ENCODE data around the gene ZNF322. TPM values are rescaled to one million over a fixed set of nuclear protein-coding genes. Genes with fewer than 3 reads are reported as not detected.
A peak's percentile ranks its signal among the peaks of the same experiment; 100 is the strongest.

Gene ZNF322, protein sequence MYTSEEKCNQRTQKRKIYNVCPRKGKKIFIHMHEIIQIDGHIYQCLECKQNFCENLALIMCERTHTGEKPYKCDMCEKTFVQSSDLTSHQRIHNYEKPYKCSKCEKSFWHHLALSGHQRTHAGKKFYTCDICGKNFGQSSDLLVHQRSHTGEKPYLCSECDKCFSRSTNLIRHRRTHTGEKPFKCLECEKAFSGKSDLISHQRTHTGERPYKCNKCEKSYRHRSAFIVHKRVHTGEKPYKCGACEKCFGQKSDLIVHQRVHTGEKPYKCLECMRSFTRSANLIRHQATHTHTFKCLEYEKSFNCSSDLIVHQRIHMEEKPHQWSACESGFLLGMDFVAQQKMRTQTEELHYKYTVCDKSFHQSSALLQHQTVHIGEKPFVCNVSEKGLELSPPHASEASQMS
- total RNA-seq (2021; fragmentation: NEBNext Ultra II Directional; extraction: Animal tissue kit (Norgen Biotek cat#: 25700)) (29.7 and 35.0 TPM in 2 replicates), polyA plus RNA-seq (2011; rRNA removed) (3.5 and 5.3 TPM in 2 replicates), polyA minus RNA-seq (2011; rRNA and poly(A)+ RNA removed) (26.9 and 33.6 TPM in 2 replicates)
- polyA plus RNA-seq (2011; cell fraction: cytosol; rRNA removed): 7.8 TPM
- polyA plus RNA-seq (2011; cell fraction: nucleus; rRNA removed): 15.4 TPM
- polyA plus RNA-seq (2012, experiment 1 of 2): 8.2 to 16.9 TPM (median 10.0 TPM) in 4 replicates
- polyA plus RNA-seq (2012, experiment 2 of 2): 0.92 TPM
- polyA plus RNA-seq (2013, experiment 1 of 2): 11.2 TPM
- 11.5 TPM for polyA plus RNA-seq (2013, experiment 2 of 2)
- polyA minus RNA-seq (2011; cell fraction: cytosol; rRNA and poly(A)+ RNA removed): 17.0 TPM
- 112 TPM for polyA minus RNA-seq (2011; cell fraction: nucleus; rRNA and poly(A)+ RNA removed)
- long read RNA-seq, experiment 1, full-length matches to known transcripts: 7 of 19 reads
- long read RNA-seq, experiment 1, partial matches to known transcripts: 11 of 19 reads
- long read RNA-seq, experiment 1, other reads (novel, unspliced or antisense): 1 of 19 reads
- long read RNA-seq, experiment 2, full-length matches to known transcripts: 2 of 2 reads
- long read RNA-seq, experiment 2, partial matches to known transcripts: 0 of 2 reads
- long read RNA-seq, experiment 2, other reads (novel, unspliced or antisense): 0 of 2 reads

DNA sequence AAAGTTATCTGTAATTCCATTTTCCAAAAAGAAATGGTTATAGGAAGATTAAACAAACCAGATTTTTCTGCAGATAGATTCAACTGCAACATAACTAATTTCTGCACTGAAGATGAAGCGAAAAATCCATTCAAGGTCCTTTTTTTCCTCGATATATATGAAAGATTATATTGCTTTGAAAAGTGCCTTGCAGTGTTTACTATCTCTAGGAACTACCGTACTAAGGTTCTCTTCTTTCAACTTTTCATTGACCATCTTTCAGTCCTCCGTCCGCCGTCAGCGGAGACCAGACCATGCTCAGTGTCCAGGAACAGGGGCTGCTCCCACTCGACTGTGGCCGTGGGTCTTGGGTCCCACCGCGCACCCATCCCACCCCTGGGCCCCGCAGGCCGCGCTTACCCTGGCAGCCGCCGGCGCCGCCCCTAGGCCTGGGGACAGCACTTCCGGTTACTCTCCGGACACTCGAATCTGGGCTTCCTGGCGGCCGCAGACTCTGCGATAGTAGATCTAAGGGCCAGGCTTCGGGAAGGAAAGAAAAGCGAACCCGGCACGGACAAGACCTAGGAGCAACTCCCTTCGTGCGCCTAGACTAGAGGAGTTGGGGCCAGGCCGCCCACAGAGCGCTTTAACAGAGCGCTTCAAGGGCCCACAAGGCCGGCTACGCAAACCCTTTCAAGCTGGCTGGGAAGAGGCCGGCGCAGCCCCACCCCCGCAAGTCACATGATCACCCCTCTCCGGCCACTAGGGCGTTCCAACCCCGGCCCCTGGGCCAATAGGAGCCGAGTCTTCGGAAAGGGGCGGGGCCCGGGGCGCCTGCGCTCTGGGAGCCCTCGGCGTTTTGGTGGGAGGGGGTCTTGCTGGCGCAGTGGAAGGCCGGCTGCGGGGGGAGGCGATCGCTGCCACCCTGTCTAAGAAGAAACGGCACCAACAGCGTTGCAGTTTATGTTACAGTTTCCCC lies at the start of gene ZNF322:
Gene ZNF322 (minus strand): TSS at position 705 of the 958 bp plus-strand sequence. CDS start 21,193 bp downstream, outside the sequence.
- POLR2A ChIA-PET (ENCODE audit: partially characterized antibody): interaction anchor here (0.6 kb wide), 1 partner anchor 1232 kb away, joined by 3 read pairs; no protein-coding TSS in a partner anchor
- Histone ChIP-seq H2AK5ac (ENCODE audit: low read depth, low read length) (no peak within 1 kb of the TSS), H3K27ac (ENCODE audit: low read depth, low read length) (no peak within 1 kb of the TSS), H3K4ac (replicated peaks; ENCODE audit: insufficient read length, low read depth, low read length) (no peak within 1 kb of the TSS), H4K20me1 (replicated peaks in 1 of 2; ENCODE audit: control insufficient read depth in 1 of 2, insufficient read depth in 2 of 2, low read length in 2 of 2) (peaks cover 0 to 2% of the 10 kb centered on the region in 2 experiments), H3K23me2 (ENCODE audit: low read depth, low read length) (peaks cover 4% of the 10 kb centered on the region), H4K8ac (ENCODE audit: extremely low read depth, insufficient read depth, low read length) (peak within 1 kb of the TSS; percentile 59; the same call in 1 of the 2 replicates), H3K23ac (ENCODE audit: insufficient read length) (no peak within 1 kb of the TSS), H2BK12ac (ENCODE audit: low read depth, low read length) (no peak within 1 kb of the TSS), H2BK120ac (replicated peaks; ENCODE audit: low read depth, low read length) (no peak within 1 kb of the TSS), H2AFZ (ENCODE audit: low read length) (peak within 1 kb of the TSS; percentile 93), H3K4me2 (ENCODE audit: insufficient read depth in 1 of 2, low read depth in 2 of 2, low read length in 2 of 2) (peak within 1 kb of the TSS; percentile 83 to 89), H2BK15ac (ENCODE audit: low read length) (no peak within 1 kb of the TSS), H3K18ac (ENCODE audit: extremely low read depth, low read length) (peak within 1 kb of the TSS; percentile 68; the same call in 1 of the 2 replicates), H3K9me3 (ENCODE audit: insufficient read depth in 2 of 2, low read depth in 1 of 2, low read length in 1 of 2) (no peaks in the 10 kb centered on the region), H3K36me3 (ENCODE audit: control insufficient read depth in 2 of 4, insufficient read depth in 4 of 4, low read length in 3 of 4) (peaks cover 0 to 11% (median 2%) of the 10 kb centered on the region in 4 experiments; a peak in 4 of 8 replicates), H4K91ac (replicated peaks; ENCODE audit: insufficient read length, low read length) (no peak within 1 kb of the TSS), H3K4me3 (ENCODE audit: extremely low read depth in 1 of 4, insufficient read depth in 2 of 4, low read depth in 3 of 4, low read length in 4 of 4) (peak within 1 kb of the TSS; percentile 72 to 91 (median 83)), H3K79me2 (ENCODE audit: control insufficient read depth in 1 of 2, insufficient read depth in 2 of 2, low read length in 2 of 2) (peaks cover 0 to 26% of the 10 kb centered on the region in 2 experiments; a peak in 2 of 4 replicates), H3K14ac (ENCODE audit: insufficient read length) (no peak within 1 kb of the TSS), H3K79me1 (ENCODE audit: low read depth, low read length) (no peaks in the 10 kb centered on the region), H3K27me3 (replicated peaks in 1 of 4; ENCODE audit: control insufficient read depth in 3 of 4, extremely low read depth in 1 of 4, insufficient read depth in 3 of 4, low read length in 3 of 4) (no peaks in the 10 kb centered on the region), H2BK5ac (ENCODE audit: low read depth, low read length) (peak within 1 kb of the TSS; percentile 46; the same call in 1 of the 2 replicates), H3K56ac (replicated peaks; ENCODE audit: insufficient read length, low read depth, low read length) (peak within 1 kb of the TSS; percentile 73), H3K9ac (replicated peaks in 1 of 4; ENCODE audit: extremely low read depth in 1 of 4, low read depth in 3 of 4, low read length in 3 of 4) (peak within 1 kb of the TSS; percentile 36 to 88 (median 56)), H3K4me1 (replicated peaks in 1 of 4; ENCODE audit: control insufficient read depth in 3 of 4, insufficient read depth in 4 of 4, low read length in 3 of 4) (peaks cover 0 to 2% (median 0%) of the 10 kb centered on the region in 4 experiments; a peak in 1 of 7 replicates), H4K5ac (ENCODE audit: insufficient read length, low read depth, low read length) (no peak within 1 kb of the TSS), H2BK20ac (ENCODE audit: low read length) (no peak within 1 kb of the TSS)
- WGBS, 2 experiments (ENCODE audit: extremely low coverage in 1 of 2, insufficient coverage in 1 of 2, insufficient read length in 1 of 2, insufficient replicate concordance in 2 of 2, low coverage in 1 of 2, low lambda C conversion rate in 2 of 2, missing lambda C conversion rate in 1 of 2): 3% methylated on average over 41 of the region's 56 CpGs; no CpG with 5 or more reads in 1 of the 2 experiments
- FAIRE-seq (no peak), DNase-seq (ENCODE audit: low read depth in 1 of 2, low spot score in 2 of 2) (peak; percentile 71 to 97)
- CTCF ChIA-PET (ENCODE audit: partially characterized antibody): interaction anchor here (1.4 kb wide), 1 partner anchor 8 kb away, joined by 4 read pairs; no protein-coding TSS in a partner anchor
- TF ChIP-seq, protein P1, sequence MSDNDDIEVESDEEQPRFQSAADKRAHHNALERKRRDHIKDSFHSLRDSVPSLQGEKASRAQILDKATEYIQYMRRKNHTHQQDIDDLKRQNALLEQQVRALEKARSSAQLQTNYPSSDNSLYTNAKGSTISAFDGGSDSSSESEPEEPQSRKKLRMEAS (IDR thresholded peaks at IDR 0.05): no peak
- TF ChIP-seq YY1 (IDR thresholded peaks at IDR 0.05; ENCODE audit: low read depth, low read length) (no peak), HDAC2 (IDR thresholded peaks at IDR 0.05; ENCODE audit: borderline replicate concordance in 1 of 2, low read depth in 2 of 2, low read length in 2 of 2) (peak in 1 of 2 experiments; percentile 66; a peak in 1 of 4 replicates), FOSL1 (IDR thresholded peaks at IDR 0.05; ENCODE audit: insufficient read depth, low read depth, low read length) (no peak)

All from H1 (cell line).